Osteoblast (primary cell): ENCODE results near the gene ARRDC4. TPM values are rescaled to one million over a fixed set of nuclear protein-coding genes. Genes with fewer than 3 reads are reported as not detected.

Experiments
- DNase-seq: peaks from one replicate; pipeline ENCODE4 v3.0.0; 2011; ENCODE audit warnings: low spot score, mixed read lengths; ENCODE audit not compliant: insufficient read length; ENCODE audit errors: missing footprints
- H2AFZ ChIP-seq: 2 replicates; pipeline ENCODE4 v1.6.0; 2011; ENCODE audit warnings: mild to moderate bottlenecking, low read length
- H3K27ac ChIP-seq: 2 replicates; pipeline ENCODE4 v1.5.1; 2011; ENCODE audit warnings: mild to moderate bottlenecking, low read depth, low read length, moderate library complexity
- H3K27me3 ChIP-seq: 2 replicates; pipeline ENCODE4 v1.6.0; 2012; ENCODE audit warnings: mild to moderate bottlenecking, control low read depth, inconsistent platforms, low read length, moderate library complexity; ENCODE audit not compliant: insufficient read depth
- H3K36me3 ChIP-seq: 2 replicates; pipeline ENCODE4 v1.5.1; 2011; ENCODE audit warnings: mild to moderate bottlenecking, low read length, control low read depth, moderate library complexity; ENCODE audit not compliant: insufficient read depth
- H3K4me1 ChIP-seq: 2 replicates; pipeline ENCODE4 v1.5.1; 2011; ENCODE audit warnings: mild to moderate bottlenecking, low read length, control low read depth, moderate library complexity; ENCODE audit not compliant: insufficient read depth
- H3K4me2 ChIP-seq: 2 replicates; pipeline ENCODE4 v1.6.0; 2011; ENCODE audit warnings: mild to moderate bottlenecking, low read length; ENCODE audit not compliant: insufficient read depth
- H3K4me3 ChIP-seq: fragments of 200-600 bp; sonication (generic); 3 replicates; pipeline ENCODE4 v1.5.1; 2012; ENCODE audit warnings: mild to moderate bottlenecking, low read length, inconsistent platforms; ENCODE audit not compliant: insufficient read depth
- H3K79me2 ChIP-seq: 2 replicates; pipeline ENCODE4 v1.6.0; 2012; ENCODE audit warnings: mild to moderate bottlenecking, low read length, control low read depth, inconsistent platforms; ENCODE audit not compliant: insufficient read depth
- H3K9me3 ChIP-seq: 2 replicates; pipeline ENCODE4 v1.5.1; 2011; ENCODE audit warnings: low read depth, low read length, control low read depth
- H4K20me1 ChIP-seq: 2 replicates; pipeline ENCODE4 v1.6.0; 2012; ENCODE audit warnings: mild to moderate bottlenecking, low read length, control low read depth; ENCODE audit not compliant: insufficient read depth
- total RNA-seq: library from RNA; depleted of rRNA; stranded (reverse); fragments of >200 nt; gene quantifications from 2 replicates; pipeline ENCODE4 v1.2.3, GENCODE V29; 2012
- TF ChIP-seq, protein P1 (sequence below): IDR thresholded peaks from 2 replicates; pipeline ENCODE4 v1.5.1; 2011; ENCODE audit warnings: mild to moderate bottlenecking, low read depth, low read length, moderate library complexity; ENCODE audit errors: extremely low read depth

Gene ARRDC4
- total RNA-seq, 1 donor, result 17.0 TPM

DNA sequence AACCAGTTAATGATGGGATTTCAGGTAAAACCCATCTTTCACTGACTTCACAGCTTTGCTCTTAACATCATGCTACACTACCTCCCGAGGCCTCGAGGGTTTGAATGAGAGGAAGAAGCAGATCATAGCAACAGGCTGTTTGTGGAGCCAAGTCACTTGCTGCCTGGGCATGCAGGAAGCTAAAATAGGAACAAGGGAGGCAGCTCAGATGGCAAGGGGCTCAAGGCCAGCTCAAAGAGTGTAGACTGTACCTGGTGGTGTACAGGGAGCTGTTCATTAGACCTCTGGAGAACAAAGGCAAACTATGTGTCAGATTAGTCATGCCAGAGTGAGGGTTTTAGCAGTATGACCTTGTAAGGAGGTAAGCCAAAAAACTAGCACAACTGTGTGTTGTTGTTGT lies 28.8 kb downstream of the ARRDC4 start:
- no peaks in the 10 kb centered on the region for H3K27me3 ChIP-seq
- no peak overlapping the region for H3K27ac ChIP-seq
- H4K20me1 ChIP-seq, result no peaks in the 10 kb centered on the region

DNA sequence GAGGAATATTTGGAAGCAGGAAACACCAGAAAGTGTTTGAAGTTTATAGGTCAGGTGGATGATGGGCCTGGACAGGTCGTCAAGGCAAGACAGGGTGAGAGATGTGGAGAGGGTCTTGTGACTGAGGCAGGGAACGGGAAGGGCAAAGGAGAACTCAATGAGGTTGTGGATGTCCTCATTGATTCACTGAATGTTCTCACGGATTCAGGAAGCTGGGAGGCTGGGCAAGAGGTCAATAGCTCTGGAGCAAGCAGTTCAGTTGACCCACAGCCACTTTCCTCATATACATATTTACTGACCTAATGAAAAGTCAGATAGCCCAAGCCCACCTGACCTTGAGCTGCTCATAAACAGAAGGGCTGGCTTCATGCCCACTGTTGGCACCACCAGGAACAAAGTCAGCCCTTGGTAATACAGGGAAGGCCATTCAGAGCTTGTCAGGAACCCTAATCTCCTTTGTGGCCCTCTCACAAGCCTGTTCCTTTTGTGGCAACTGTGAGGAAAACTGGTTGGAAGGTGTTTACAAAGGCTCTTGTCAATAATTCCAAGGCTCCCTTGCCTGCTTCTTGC lies 31.6 kb downstream of the ARRDC4 start:
- Histone ChIP-seq H3K9me3 (no peaks in the 10 kb centered on the region), H2AFZ (no peak overlapping the region), H3K79me2 (no peaks in the 10 kb centered on the region)

More for the DNA sequence above, 28.8 kb downstream of the ARRDC4 start:
- H3K4me2 ChIP-seq, result no peak overlapping the region
- no peak overlapping the region for H3K4me3 ChIP-seq
- H2AFZ ChIP-seq, result no peak overlapping the region
- no peaks in the 10 kb centered on the region for H3K36me3 ChIP-seq
- no peaks in the 10 kb centered on the region for H3K9me3 ChIP-seq
- TF ChIP-seq, protein P1, sequence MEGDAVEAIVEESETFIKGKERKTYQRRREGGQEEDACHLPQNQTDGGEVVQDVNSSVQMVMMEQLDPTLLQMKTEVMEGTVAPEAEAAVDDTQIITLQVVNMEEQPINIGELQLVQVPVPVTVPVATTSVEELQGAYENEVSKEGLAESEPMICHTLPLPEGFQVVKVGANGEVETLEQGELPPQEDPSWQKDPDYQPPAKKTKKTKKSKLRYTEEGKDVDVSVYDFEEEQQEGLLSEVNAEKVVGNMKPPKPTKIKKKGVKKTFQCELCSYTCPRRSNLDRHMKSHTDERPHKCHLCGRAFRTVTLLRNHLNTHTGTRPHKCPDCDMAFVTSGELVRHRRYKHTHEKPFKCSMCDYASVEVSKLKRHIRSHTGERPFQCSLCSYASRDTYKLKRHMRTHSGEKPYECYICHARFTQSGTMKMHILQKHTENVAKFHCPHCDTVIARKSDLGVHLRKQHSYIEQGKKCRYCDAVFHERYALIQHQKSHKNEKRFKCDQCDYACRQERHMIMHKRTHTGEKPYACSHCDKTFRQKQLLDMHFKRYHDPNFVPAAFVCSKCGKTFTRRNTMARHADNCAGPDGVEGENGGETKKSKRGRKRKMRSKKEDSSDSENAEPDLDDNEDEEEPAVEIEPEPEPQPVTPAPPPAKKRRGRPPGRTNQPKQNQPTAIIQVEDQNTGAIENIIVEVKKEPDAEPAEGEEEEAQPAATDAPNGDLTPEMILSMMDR, result no peak
- DNase-seq, result no peak
- no peaks in the 10 kb centered on the region for H3K4me1 ChIP-seq
- H3K79me2 ChIP-seq, result no peaks in the 10 kb centered on the region

DNA sequence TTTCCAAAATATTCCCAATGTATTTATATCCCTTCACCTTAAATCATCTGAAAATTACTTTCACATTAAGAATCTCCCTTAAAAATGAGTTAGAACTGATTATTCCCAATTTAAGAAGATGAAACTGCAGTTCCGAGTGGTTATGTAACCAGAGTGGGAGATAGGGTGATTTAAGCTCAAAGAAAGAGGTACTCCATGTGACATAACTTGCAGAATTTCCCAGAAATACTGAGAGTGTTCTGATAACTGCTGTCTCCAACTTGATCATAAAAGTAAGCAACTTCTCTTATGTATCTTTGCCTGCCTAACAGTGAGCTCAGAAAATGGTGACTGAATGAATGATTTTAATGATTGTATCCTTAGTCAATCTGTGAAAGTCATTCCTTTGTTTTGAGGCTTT lies 32.3 kb downstream of the ARRDC4 start:
- no peaks in the 10 kb centered on the region for H3K79me2 ChIP-seq
- DNase-seq, result no peak
- H3K4me2 ChIP-seq, result no peak overlapping the region
- H3K27me3 ChIP-seq, result no peaks in the 10 kb centered on the region
- H3K9me3 ChIP-seq, result no peaks in the 10 kb centered on the region
- no peak overlapping the region for H3K4me3 ChIP-seq
- TF ChIP-seq, protein P1, result no peak
- no peaks in the 10 kb centered on the region for H3K36me3 ChIP-seq
- no peaks in the 10 kb centered on the region for H4K20me1 ChIP-seq
- no peaks in the 10 kb centered on the region for H3K4me1 ChIP-seq
- H2AFZ ChIP-seq, result no peak overlapping the region
- no peak overlapping the region for H3K27ac ChIP-seq

More for the DNA sequence above, 31.6 kb downstream of the ARRDC4 start:
- Histone ChIP-seq H3K4me2 (no peak overlapping the region), H4K20me1 (no peaks in the 10 kb centered on the region), H3K36me3 (no peaks in the 10 kb centered on the region), H3K27ac (no peak overlapping the region), H3K4me3 (no peak overlapping the region), H3K4me1 (no peaks in the 10 kb centered on the region), H3K27me3 (no peaks in the 10 kb centered on the region)
- TF ChIP-seq, protein P1, result no peak
- no peak for DNase-seq

DNA sequence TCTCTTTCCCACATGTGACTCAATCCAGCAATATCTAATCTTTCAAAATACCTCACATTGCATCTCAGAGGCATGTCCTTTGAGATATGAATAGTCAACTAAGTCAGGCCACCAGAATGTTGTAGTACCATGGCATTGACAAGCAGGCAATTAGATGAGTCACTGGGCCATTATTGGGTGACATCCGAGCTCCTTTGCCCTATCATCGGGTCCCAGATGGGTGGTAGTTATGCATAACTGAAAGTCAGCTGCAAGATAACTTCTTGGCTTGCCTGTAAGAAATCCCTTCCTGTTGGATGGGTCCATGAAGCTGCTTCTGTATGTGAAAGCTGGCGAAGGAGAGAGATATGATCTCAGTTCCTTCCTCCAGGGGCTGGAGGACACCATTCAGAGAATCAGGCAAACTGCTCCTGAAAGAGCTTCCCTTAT lies 32.8 kb downstream of the ARRDC4 start:
- no peaks in the 10 kb centered on the region for H3K79me2 ChIP-seq
- no peaks in the 10 kb centered on the region for H4K20me1 ChIP-seq
- H3K9me3 ChIP-seq, result no peaks in the 10 kb centered on the region
- TF ChIP-seq, protein P1, result no peak
- H3K27me3 ChIP-seq, result no peaks in the 10 kb centered on the region
- no peak overlapping the region for H3K4me3 ChIP-seq
- H3K4me2 ChIP-seq, result no peak overlapping the region
- H3K27ac ChIP-seq, result no peak overlapping the region
- H3K4me1 ChIP-seq, result no peaks in the 10 kb centered on the region
- H3K36me3 ChIP-seq, result no peaks in the 10 kb centered on the region
- H2AFZ ChIP-seq, result no peak overlapping the region
- no peak for DNase-seq
